ENCODE measurements around the gene FREY1. TPM values are rescaled to one million over a fixed set of nuclear protein-coding genes. Genes with fewer than 3 reads are reported as not detected.

Gene FREY1
- total RNA-seq, 2 experiments from 2014 or later = 1.5 to 2.3 TPM

DNA sequence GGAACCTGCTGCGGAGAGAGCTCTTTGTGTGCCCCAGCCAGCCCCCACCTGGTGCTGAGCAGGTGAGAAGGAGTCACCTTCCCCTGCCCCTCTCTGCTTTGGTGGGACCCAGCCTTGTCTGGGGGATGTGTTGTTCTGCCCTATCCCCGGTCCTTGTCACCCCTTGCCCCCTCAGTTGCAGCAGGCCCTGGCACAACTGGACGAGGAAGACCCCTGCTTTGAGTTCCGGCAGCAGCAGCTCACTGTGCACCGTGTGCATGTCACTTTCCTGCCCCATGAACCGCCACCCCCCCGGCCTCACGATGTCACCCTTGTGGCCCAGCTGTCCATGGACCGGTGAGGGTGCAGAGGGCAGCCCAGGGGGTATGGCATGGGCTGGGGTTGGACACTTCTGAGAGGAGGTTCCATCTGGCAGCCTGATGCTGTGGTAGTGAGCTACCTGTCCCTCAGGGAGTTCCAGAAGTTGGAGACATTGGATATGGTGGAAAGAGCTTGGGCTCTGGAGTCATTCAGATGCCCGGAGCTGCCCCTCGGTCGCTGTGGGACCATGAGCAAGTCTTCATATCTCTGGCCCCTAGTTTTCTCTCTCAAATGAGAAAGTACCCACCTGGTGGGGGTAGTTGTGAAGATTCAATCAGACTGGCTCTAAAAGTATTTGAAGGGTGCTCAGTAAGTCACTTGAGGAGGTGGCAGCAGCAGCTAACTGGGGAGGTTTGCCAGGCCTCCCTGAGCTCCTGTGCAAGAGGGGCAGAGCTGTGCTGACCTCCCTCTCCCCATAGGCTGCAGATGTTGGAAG is 19.7 kb upstream of the FREY1 start:
- POLR2A ChIA-PET = interaction anchor here (1.7 to 5.1 kb wide), 2 partner anchors 9 to 10 kb away, joined by 6 to 78 read pairs; partner anchors contain the start of gene PEX16
- H3K4me3 Mint-ChIP-seq = no peak overlapping the region
- H3K9me3 Mint-ChIP-seq = no peaks in the 10 kb centered on the region
- H3K36me3 Mint-ChIP-seq (ENCODE audit: low read depth) = peaks cover 7% of the 10 kb centered on the region
- peaks cover 19% of the 10 kb centered on the region for H3K27me3 Mint-ChIP-seq
- peaks cover 42% of the 10 kb centered on the region for H3K4me1 Mint-ChIP-seq
- no peak overlapping the region for H3K27ac Mint-ChIP-seq
- DNase-seq = no peak
- CTCF ChIA-PET = interaction anchor here (1.1 to 1.9 kb wide), 3 partner anchors 39 to 84 kb away, joined by 3 to 6 read pairs (median 4); no protein-coding TSS in a partner anchor

DNA sequence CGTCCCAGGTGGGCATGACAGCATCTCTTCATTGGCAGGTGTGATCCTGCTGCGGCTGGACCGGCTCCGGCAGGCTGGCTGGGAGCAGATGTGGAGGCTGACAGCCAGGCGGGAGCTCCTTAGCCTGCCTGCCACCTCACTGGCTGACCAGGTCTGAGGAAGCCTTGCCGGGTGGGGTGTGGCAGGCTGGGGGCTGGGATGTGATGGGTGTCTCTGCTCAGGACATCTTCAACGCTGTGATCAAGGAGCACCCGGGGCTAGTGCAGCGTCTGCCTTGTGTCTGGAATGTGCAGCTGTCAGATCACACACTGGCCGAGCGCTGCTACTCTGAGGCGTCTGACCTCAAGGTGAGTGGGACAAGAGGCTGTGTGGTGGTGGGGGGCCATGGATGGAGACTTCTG is 18.9 kb upstream of the FREY1 start:
- Mint-ChIP-seq H3K9me3 (no peaks in the 10 kb centered on the region), H3K27me3 (peaks cover 24% of the 10 kb centered on the region), H3K4me1 (peaks cover 38% of the 10 kb centered on the region), H3K36me3 (ENCODE audit: low read depth) (peaks cover 2% of the 10 kb centered on the region), H3K4me3 (no peak overlapping the region), H3K27ac (no peak overlapping the region)
- ChIA-PET POLR2A (interaction anchor here (1.7 kb wide), 1 partner anchor 9 kb away, joined by 6 read pairs; the partner anchor contains the start of gene PEX16), CTCF (interaction anchor here (1.1 to 1.9 kb wide), 3 partner anchors 40 to 83 kb away, joined by 3 to 6 read pairs (median 4); no protein-coding TSS in a partner anchor)
- no peak for DNase-seq

DNA sequence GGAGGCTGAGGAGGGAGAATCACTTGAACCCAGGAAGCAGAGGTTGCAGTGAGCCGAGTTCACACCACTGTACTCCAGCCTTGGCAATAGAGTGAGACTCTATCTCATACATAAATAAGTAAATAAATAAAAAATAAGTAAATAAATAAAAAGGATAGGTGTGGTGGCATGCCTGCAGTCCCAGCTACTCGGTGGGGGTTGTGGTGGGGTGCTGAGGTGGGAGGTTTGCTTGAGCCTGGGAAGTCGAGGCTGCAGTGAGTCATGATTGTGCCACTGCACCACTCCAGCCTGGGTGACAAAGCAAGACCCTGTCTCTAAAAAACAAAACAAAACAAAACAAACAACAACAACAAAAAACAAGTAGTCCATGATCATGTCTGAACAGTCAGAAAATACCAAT is 18.5 kb upstream of the FREY1 start:
- Mint-ChIP-seq H3K27ac (no peak overlapping the region), H3K36me3 (ENCODE audit: low read depth) (peaks cover 2% of the 10 kb centered on the region), H3K4me1 (peaks cover 34% of the 10 kb centered on the region), H3K9me3 (no peaks in the 10 kb centered on the region), H3K27me3 (peaks cover 24% of the 10 kb centered on the region), H3K4me3 (no peak overlapping the region)
- DNase-seq = no peak
- POLR2A ChIA-PET = interaction anchor here (1.1 to 1.7 kb wide), 2 partner anchors 8 to 40 kb away, joined by 3 to 6 read pairs; partner anchors contain the start of gene PEX16
- CTCF ChIA-PET = interaction anchor here (1.2 to 1.9 kb wide), 2 partner anchors 40 to 81 kb away, joined by 4 to 6 read pairs; no protein-coding TSS in a partner anchor

DNA sequence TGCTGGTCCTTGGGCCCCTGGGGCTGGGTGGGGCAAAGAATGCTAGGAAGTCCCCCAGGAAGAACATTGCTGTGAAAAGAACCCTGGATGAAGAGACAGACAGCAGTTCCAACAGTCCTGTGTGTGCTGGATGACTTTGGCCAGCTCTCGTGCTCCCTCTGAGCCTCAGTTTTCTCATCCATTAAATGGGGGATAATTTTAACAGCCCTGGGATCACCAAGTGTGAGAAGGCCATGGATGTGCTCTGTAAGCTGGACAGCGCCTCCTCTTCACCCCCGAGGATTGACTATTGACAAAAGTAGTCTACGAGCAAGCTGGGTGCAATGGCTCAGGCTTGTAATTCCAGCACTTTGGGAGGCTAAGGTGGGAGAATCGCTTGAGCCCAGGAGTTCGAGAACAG is 17.9 kb upstream of the FREY1 start:
- no peak for DNase-seq
- no peak overlapping the region for H3K4me3 Mint-ChIP-seq
- POLR2A ChIA-PET = interaction anchor here (1.1 to 1.7 kb wide), 2 partner anchors 8 to 40 kb away, joined by 3 to 6 read pairs; partner anchors contain the start of gene PEX16
- peaks cover 32% of the 10 kb centered on the region for H3K4me1 Mint-ChIP-seq
- CTCF ChIA-PET = no interaction called here
- no peak overlapping the region for H3K27ac Mint-ChIP-seq
- H3K9me3 Mint-ChIP-seq = no peaks in the 10 kb centered on the region
- H3K27me3 Mint-ChIP-seq = peaks cover 24% of the 10 kb centered on the region
- H3K36me3 Mint-ChIP-seq (ENCODE audit: low read depth) = peaks cover 2% of the 10 kb centered on the region

DNA sequence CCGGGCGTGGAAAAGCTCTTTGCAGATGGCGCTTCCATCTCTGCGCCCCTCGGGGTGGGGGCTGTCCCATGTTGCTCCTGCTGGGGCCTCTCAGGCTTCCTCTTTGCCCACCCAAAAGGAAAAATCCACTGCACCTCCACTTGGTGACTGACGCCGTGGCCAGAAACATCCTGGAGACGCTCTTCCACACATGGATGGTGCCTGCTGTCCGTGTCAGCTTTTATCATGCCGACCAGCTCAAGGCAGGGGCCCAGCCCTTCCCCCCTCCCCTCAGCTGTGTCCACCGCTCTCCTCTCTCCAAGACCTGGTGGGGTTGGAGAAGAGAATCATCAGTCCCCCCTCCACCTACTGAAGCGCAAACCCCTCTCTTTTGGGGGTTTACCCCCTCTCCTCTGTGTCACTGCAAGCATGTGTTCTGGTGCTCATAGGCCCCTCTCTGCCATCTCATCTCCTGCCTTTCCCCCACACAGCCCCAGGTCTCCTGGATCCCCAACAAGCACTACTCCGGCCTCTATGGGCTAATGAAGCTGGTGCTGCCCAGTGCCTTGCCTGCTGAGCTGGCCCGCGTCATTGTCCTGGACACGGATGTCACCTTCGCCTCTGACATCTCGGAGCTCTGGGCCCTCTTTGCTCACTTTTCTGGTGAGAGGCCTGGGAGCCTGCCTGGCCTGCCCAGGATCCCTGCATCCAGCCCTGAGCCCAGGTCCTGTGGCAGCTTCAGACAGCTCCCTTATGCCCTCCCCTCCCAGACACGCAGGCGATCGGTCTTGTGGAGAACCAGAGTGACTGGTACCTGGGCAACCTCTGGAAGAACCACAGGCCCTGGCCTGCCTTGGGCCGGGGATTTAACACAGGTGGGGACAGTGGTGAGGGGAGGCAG is 17.2 kb upstream of the FREY1 start:
- CTCF ChIA-PET = no interaction called here
- peaks cover 2% of the 10 kb centered on the region for H3K36me3 Mint-ChIP-seq (ENCODE audit: low read depth)
- POLR2A ChIA-PET = interaction anchor here (1.1 kb wide), 1 partner anchor 41 kb away, joined by 3 read pairs; no protein-coding TSS in a partner anchor

DNA sequence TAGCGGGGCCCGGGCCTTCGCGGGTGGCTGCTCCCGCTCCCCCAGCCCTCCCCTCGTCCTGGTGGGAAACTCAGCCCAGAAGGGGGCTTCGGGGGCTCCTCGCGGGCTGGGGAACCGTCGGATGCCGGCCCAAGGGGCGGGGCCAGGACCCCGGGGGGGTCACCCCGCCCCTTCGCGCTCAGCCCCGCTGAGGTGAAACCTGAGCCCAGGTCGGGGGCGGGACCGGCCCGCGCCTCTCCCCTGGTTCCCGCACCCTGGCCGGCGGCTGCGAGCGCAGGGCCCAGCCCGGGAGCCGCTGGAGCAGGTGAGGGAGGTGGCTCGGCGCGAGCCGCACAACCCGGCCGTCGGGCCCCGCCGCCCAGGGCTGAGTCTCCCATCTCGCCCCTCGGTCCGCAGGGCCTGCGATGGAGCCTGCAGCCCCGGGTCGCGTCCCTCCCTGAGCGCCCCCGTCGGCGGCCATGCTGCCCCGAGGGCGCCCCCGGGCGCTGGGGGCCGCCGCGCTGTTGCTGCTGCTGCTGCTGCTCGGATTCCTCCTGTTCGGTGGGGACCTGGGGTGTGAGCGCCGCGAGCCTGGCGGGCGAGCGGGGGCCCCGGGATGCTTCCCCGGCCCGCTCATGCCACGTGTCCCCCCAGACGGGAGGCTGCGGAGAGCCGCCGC is 15.5 kb upstream of the FREY1 start, which contains the start of gene LARGE2:
LARGE2 (plus strand) TSS at position 232 of the 658 bp plus-strand sequence; CDS start at position 459, 227 bp downstream.
- Mint-ChIP-seq H3K27ac (no peak within 1 kb of the TSS), H3K27me3 (peaks cover 24% of the 10 kb centered on the region), H3K4me3 (peak within 1 kb of the TSS; percentile 68), H3K36me3 (ENCODE audit: low read depth) (peaks cover 2% of the 10 kb centered on the region), H3K4me1 (peaks cover 36% of the 10 kb centered on the region), H3K9me3 (no peaks in the 10 kb centered on the region)
- CTCF ChIA-PET = no interaction called here
- POLR2A ChIA-PET = no interaction called here
- DNase-seq = no peak

More for the DNA sequence above, 17.2 kb upstream of the FREY1 start:
- no peaks in the 10 kb centered on the region for H3K9me3 Mint-ChIP-seq
- H3K4me1 Mint-ChIP-seq = peaks cover 32% of the 10 kb centered on the region
- H3K27me3 Mint-ChIP-seq = peaks cover 24% of the 10 kb centered on the region
- no peak for DNase-seq
- H3K4me3 Mint-ChIP-seq = no peak overlapping the region
- no peak overlapping the region for H3K27ac Mint-ChIP-seq

DNA sequence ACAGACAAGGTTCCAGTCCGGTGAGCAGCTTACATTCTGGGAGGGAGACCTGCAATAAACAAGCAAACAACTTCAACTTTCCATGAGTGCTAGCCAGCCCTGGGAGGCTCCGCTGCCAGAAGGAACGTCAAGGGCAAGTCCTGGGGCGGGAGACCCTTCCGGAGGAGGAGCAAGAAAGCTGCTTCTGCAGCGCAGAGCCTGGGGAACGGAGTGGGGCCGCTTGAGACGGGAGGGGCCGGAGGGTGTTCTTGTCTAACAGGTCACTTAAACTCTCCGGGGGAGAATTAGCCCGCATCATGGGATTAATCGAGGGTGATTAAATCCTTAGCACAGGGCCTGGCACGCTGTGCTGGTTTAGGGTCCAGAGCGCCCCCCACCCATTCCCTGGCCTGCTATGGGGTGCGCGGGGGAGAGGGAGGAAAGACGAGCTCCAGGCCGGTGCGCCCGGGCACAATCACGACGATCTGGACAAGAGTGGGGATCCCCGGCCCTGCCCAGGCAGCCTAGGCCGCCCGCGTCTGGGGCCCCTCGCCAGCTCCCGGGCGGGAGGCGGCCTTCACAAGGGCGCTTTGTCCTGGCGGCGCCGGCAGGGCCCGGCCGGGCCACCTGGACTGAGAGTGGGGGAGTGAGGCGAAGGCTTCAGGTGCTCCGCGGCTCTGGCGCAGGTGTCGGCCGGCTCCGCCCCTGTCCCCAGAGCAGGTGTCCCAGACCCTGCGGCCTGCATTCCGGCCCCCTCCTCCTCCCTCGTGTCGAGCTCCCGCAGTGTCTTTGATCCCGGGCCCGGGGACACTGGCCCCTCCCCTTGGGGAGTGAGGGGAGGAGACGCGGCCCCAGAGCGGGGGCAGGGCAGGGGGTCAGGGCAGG is 14.7 kb upstream of the FREY1 start:
- Mint-ChIP-seq H3K9me3 (no peaks in the 10 kb centered on the region), H3K36me3 (ENCODE audit: low read depth) (peaks cover 5% of the 10 kb centered on the region), H3K27ac (no peak overlapping the region), H3K4me1 (peaks cover 33% of the 10 kb centered on the region), H3K27me3 (peaks cover 24% of the 10 kb centered on the region), H3K4me3 (peak overlapping the region; percentile 46)
- DNase-seq = no peak
- CTCF ChIA-PET = no interaction called here
- POLR2A ChIA-PET = no interaction called here

DNA sequence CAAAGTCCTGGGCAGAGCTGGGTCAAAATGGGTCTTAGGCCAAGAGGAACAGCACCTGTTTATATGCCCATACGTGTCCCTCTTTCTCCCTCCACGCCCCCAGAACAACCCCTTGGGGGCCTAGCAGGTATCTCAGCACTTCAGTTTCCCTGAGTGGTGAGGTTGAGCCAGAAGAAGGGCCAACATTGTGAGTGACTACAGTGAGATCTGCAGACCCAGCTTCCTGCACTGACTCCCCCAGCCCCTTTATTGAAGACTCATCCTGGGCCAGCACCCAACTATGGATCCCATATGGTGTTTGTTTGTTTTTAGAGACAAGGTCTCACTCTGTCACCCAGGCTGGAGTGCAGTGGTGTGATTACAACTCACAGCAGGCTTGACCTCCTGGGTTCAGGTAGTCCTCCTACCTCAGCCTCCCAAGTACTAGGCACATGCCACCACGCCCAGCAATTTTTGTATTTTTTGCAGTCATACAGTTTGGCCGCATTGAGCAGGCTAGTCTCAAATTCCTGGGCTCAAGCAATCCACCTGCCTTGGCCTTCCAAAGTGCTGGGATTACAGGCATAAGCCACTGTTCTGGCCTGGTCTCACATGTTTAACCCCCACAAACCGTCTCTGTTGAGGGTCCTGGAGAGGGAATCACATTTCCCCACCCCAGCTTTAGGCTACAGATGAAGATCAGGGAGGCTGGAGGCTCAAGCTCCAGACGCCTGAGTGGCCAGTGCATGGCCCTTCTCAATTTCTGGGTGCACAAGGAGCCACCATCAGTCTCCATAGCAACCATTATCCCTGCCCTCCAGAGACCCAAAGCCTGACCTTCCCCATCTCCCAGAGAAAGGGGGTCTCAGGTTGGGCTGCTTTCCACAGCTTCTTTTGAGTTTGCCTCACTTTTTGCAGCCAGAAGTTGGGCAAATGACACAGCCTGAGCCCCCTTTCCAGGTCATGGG is 13.7 kb upstream of the FREY1 start:
- Mint-ChIP-seq H3K4me3 (peak overlapping the region; percentile 46), H3K36me3 (ENCODE audit: low read depth) (peaks cover 11% of the 10 kb centered on the region), H3K4me1 (peaks cover 42% of the 10 kb centered on the region), H3K27me3 (peaks cover 24% of the 10 kb centered on the region), H3K9me3 (no peaks in the 10 kb centered on the region), H3K27ac (no peak overlapping the region)
- POLR2A ChIA-PET = interaction anchor here (0.7 to 6.1 kb wide), 2 partner anchors 9 kb away, joined by 5 to 78 read pairs; no protein-coding TSS in a partner anchor
- CTCF ChIA-PET = interaction anchor here (0.8 to 1.1 kb wide), 2 partner anchors 44 to 149 kb away, joined by 3 to 5 read pairs; no protein-coding TSS in a partner anchor
- DNase-seq = no peak

DNA sequence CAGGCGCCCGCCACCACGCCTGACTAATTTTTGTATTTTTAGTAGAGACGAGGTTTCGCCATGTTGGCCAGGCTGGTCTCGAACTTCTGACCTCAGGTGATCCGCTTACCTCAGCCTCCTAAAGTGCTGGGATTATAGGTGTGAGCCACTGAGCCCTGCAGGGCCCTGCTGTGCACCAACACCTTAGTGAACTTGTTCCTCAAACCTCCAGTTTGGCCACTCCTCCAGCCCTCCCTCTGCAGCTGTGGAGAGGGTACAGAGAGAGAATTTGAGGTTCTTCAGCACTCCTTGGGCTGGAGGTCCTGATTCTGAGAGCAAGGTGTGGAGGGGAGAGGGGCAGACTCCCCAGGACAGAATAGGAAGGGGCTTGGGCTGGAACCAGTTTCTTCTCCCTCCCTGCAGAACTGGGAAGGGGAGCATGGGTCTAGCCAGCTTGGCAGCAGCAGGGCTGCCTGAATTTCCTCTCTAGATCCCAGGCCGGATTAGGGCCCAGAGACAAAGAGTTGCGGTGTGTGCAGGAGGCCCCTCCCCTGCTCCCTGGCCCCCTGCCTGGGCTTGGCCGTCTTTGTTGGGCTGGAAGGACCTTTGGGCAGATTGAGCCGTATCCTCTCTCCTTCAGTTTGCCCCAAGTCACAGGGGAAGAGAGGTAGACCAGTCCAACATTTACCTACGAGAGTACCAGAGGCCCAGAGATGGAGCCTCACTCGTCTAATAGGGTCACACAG is 12.9 kb upstream of the FREY1 start:
- H3K9me3 Mint-ChIP-seq = no peaks in the 10 kb centered on the region
- peaks cover 22% of the 10 kb centered on the region for H3K27me3 Mint-ChIP-seq
- peak overlapping the region; percentile 56 for H3K27ac Mint-ChIP-seq
- H3K4me1 Mint-ChIP-seq = peaks cover 48% of the 10 kb centered on the region
- no peak for DNase-seq
- peaks cover 17% of the 10 kb centered on the region for H3K36me3 Mint-ChIP-seq (ENCODE audit: low read depth)
- CTCF ChIA-PET = interaction anchor here (1.1 to 1.9 kb wide), 2 partner anchors 45 kb away, joined by 5 to 10 read pairs; no protein-coding TSS in a partner anchor
- peak overlapping the region; percentile 97 for H3K4me3 Mint-ChIP-seq
- POLR2A ChIA-PET = interaction anchor here (6.1 kb wide), 1 partner anchor 9 kb away, joined by 78 read pairs; no protein-coding TSS in a partner anchor

DNA sequence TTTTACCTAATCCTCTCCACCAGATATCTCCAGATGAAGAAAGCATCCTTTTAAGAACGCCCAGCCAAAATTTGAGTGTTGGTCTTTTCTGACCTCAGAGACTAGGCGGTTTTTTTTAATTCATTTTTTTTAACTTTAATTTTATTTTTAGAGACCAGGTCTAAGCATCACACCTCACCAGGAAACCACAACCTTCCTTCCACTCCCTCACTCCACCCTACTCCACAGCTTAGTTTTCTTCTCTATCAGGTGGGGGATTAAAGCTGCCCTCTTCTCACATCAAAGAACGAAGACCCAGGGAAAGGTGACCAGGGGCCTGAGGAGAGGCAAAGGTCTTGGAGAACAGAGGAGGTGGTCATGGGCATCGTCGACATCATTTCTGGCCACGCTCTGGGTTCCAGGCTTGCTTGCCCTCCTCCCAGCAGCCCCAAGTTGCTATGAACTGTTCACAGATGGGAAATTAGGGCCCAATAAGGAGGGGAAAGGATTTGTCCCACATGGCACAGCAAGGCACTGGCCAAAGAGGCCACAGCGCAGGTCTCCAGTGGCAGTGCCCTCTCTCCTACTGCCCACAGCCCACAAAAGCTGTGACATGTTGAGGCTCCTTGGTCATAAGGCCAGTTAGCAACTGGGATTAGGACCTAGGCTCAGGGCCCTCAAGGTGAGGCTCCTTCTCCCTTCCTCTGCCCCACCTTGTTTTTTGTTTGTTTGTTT is 12.0 kb upstream of the FREY1 start:
- DNase-seq = no peak
- Mint-ChIP-seq H3K4me3 (peak overlapping the region; percentile 97), H3K9me3 (no peaks in the 10 kb centered on the region), H3K4me1 (peaks cover 45% of the 10 kb centered on the region), H3K27ac (peak overlapping the region; percentile 97), H3K36me3 (ENCODE audit: low read depth) (peaks cover 17% of the 10 kb centered on the region), H3K27me3 (peaks cover 13% of the 10 kb centered on the region)
- CTCF ChIA-PET = interaction anchor here (1.6 to 1.9 kb wide), 5 partner anchors 11 to 87 kb away, joined by 10 to 12 read pairs (median 11); no protein-coding TSS in a partner anchor
- POLR2A ChIA-PET = interaction anchor here (1.0 to 6.1 kb wide), 6 partner anchors 10 to 324 kb away, joined by 3 to 78 read pairs (median 13); partner anchors contain the start of genes CRY2 and SLC35C1
